DND-41 (cell line): Measurements from ENCODE around the gene STK32C.

ENCODE experiments used
- ATAC-seq: fragments of 200-7000 bp; cut with Tn5 transposase; 3 replicates; pipeline ENCODE4 v1.9.1; 2021; ENCODE audit warnings: low read depth; ENCODE audit not compliant: insufficient read depth
- DNase-seq: peaks from one replicate; pipeline ENCODE4 v3.0.0-alpha.2; 2020
- H2AFZ ChIP-seq: 2 replicates; pipeline ENCODE4 v1.6.0; 2012; ENCODE audit warnings: low read depth, low read length
- H3K27ac ChIP-seq: 2 replicates; pipeline ENCODE4 v1.5.1; 2012; ENCODE audit warnings: low read length, inconsistent platforms
- H3K27me3 ChIP-seq: fragments of 200-600 bp; sonication (generic); 2 replicates; pipeline ENCODE4 v1.6.0; 2012; ENCODE audit warnings: low read length, mild to moderate bottlenecking, inconsistent platforms; ENCODE audit not compliant: insufficient read depth, poor library complexity
- H3K36me3 ChIP-seq: 2 replicates; pipeline ENCODE4 v1.5.1; 2012; ENCODE audit warnings: low read length, inconsistent platforms; ENCODE audit not compliant: insufficient read depth
- H3K4me1 ChIP-seq: 2 replicates; pipeline ENCODE4 v1.5.1; 2012; ENCODE audit warnings: mild to moderate bottlenecking, low read length; ENCODE audit not compliant: insufficient read depth
- H3K4me2 ChIP-seq: 2 replicates; pipeline ENCODE4 v1.6.0; 2012; ENCODE audit warnings: mild to moderate bottlenecking, moderate library complexity, low read length, inconsistent platforms; ENCODE audit not compliant: insufficient read depth
- H3K4me3 ChIP-seq, 2 experiments: fragments of 200-600 bp in 1 of 2; shearing (Covaris generic) in 1 of 2; 2 replicates each; pipeline ENCODE4 v1.5.1; 2012 to 2016; ENCODE audit warnings: inconsistent platforms in 2 of 2, low read length in 2 of 2, mild to moderate bottlenecking in 2 of 2, low read depth in 1 of 2, moderate library complexity in 1 of 2
- H3K79me2 ChIP-seq: 2 replicates; pipeline ENCODE4 v1.6.0; 2012; ENCODE audit warnings: low read length, inconsistent platforms; ENCODE audit not compliant: insufficient read depth
- H3K9ac ChIP-seq: 2 replicates; pipeline ENCODE4 v1.6.0; 2012; ENCODE audit warnings: low read depth, mild to moderate bottlenecking, inconsistent platforms, low read length, moderate library complexity
- H3K9me3 ChIP-seq: 2 replicates; pipeline ENCODE4 v1.5.1; 2012; ENCODE audit warnings: low read length, moderate library complexity, mild to moderate bottlenecking, inconsistent platforms; ENCODE audit not compliant: insufficient read depth, severe bottlenecking
- H4K20me1 ChIP-seq: 2 replicates; pipeline ENCODE4 v1.6.0; 2012; ENCODE audit warnings: low read length; ENCODE audit not compliant: insufficient read depth
- EZH2 ChIP-seq: IDR thresholded peaks from 3 replicates; pipeline ENCODE4 v1.6.1; 2012; ENCODE audit warnings: borderline replicate concordance, low read depth, mild to moderate bottlenecking, moderate library complexity, low read length, inconsistent platforms; ENCODE audit not compliant: severe bottlenecking
- TF ChIP-seq, protein P1 (sequence below): IDR thresholded peaks from 2 replicates; pipeline ENCODE4 v1.5.1; 2012; ENCODE audit warnings: borderline replicate concordance, low read length, moderate library complexity, mild to moderate bottlenecking; ENCODE audit not compliant: poor library complexity, severe bottlenecking; ENCODE audit errors: extremely low read depth

STK32C gene

DNA sequence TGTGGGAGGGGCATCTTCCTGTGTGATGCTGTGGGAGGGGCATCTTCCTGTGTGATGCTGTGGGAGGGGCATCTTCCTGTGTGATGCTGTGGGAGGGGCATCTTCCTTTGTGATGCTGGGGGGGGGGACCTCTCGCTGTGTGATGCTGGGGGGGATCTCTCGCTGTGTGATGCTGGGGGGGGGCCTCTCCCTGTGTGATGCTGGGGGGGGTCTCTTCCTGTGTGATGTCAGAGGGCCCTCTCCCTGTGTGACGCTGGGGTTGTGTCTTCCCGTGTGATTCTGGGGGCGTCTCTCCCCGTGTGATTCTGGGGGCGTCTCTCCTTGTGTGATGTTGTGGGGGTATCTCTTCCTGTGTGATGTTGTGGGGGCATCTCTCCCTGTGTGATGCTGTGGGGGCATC lies 148.9 kb downstream of the STK32C start:
- H3K36me3 ChIP-seq = no peaks in the 10 kb centered on the region
- no peak overlapping the region for H3K27ac ChIP-seq
- H3K9me3 ChIP-seq = no peaks in the 10 kb centered on the region
- H3K4me2 ChIP-seq = no peak overlapping the region
- H2AFZ ChIP-seq = no peak overlapping the region
- no peaks in the 10 kb centered on the region for H3K27me3 ChIP-seq
- H3K9ac ChIP-seq = no peak overlapping the region
- DNase-seq (no peak), ATAC-seq (no peak)
- no peak overlapping the region for H3K4me3 ChIP-seq
- H3K4me1 ChIP-seq = no peaks in the 10 kb centered on the region
- TF ChIP-seq EZH2 = no peak
- no peaks in the 10 kb centered on the region for H4K20me1 ChIP-seq
- no peaks in the 10 kb centered on the region for H3K79me2 ChIP-seq

DNA sequence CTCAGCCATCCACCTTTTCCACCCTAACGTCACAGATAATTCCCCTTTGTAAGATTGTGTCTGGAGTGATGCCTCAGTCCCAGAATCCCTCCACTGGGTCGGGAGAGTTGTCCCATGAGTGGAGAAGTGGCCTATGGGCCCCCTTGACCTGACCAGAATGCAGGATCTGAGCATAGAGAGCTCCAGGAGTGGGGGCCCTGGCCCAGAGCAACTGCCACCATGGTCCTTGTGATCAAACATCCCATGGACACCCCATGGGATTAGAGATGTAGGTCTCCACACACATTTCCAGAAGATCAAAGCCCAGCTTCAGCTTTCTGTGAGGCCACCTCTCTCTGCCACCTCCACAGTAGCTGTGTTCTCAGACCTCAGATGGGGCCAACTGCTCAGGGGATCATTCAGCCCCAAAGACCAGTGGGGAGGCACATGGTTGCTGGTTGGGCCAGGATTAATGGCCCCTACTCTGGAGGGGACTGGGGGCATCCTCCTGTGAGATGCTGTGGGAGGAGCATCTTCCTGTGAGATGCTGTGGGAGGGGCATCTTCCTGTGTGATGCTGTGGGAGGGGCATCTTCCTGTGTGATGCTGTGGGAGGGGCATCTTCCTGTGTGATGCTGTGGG lies 149.5 kb downstream of the STK32C start:
- Histone ChIP-seq H3K4me3 (no peak overlapping the region), H2AFZ (no peak overlapping the region), H3K27ac (no peak overlapping the region), H3K27me3 (no peaks in the 10 kb centered on the region), H3K9ac (no peak overlapping the region), H3K4me1 (no peaks in the 10 kb centered on the region), H3K9me3 (no peaks in the 10 kb centered on the region), H3K36me3 (no peaks in the 10 kb centered on the region), H4K20me1 (no peaks in the 10 kb centered on the region), H3K79me2 (no peaks in the 10 kb centered on the region), H3K4me2 (no peak overlapping the region)
- TF ChIP-seq, protein P1, sequence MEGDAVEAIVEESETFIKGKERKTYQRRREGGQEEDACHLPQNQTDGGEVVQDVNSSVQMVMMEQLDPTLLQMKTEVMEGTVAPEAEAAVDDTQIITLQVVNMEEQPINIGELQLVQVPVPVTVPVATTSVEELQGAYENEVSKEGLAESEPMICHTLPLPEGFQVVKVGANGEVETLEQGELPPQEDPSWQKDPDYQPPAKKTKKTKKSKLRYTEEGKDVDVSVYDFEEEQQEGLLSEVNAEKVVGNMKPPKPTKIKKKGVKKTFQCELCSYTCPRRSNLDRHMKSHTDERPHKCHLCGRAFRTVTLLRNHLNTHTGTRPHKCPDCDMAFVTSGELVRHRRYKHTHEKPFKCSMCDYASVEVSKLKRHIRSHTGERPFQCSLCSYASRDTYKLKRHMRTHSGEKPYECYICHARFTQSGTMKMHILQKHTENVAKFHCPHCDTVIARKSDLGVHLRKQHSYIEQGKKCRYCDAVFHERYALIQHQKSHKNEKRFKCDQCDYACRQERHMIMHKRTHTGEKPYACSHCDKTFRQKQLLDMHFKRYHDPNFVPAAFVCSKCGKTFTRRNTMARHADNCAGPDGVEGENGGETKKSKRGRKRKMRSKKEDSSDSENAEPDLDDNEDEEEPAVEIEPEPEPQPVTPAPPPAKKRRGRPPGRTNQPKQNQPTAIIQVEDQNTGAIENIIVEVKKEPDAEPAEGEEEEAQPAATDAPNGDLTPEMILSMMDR = no peak
- no peak for TF ChIP-seq EZH2
- peak; percentile 31 for DNase-seq
- ATAC-seq = no peak
